NCI-H82 treated with DMSO at 0.1 percent for 48 hours (cell line): ENCODE measurements around the gene SLC39A13.
A peak's percentile ranks its signal among the peaks of the same experiment; 100 is the strongest.

Experiments used
- DNase-seq: peaks from one replicate; lab custom pipeline; 2025; ENCODE audit not compliant: unreplicated experiment; lab: John Stamatoyannopoulos, UW

Gene SLC39A13

DNA sequence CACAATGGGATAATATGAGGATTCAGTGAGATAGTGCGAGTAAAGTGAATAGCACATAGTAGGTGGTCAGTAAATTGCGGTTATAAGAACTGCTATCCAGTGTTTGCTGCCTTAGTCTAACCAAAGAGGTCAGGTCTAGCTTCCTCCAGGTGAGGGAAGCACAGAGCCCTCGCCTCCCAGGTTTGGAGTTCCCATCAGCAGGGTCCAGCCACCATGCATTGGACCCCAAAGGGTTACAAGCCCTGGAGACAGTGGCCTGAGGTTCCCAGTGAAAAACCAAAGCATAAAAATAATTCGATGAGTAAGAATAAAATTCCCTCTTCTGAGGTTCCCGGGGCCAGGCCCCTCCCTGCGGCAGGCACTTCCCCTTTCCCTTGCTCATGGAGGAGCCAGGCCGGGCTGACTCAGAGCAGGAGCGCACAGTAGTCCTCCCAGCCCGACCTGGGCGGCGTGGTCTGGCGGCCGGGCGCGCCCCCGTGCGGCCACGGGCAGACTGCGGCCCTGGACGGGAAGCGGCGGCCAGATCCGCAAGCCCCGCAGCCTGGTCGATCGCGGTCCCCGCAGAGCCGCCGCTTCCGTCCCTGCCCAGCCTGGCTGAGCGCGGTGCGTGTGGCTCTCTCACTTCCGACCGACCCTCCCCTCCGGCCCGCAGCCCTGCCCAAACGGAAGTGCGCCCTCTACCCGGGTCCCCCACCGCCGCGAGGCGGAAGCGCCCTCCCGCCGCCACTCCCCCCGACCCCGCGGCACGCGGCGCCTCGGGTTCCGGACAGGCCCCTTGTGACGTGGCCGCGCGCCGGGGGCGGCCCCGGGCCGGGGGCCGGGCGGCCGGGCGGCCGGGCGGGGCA lies at the start of gene SLC39A13:
TSS of gene SLC39A13 (plus strand) at position 845 of the 845 bp plus-strand sequence. CDS start 1,505 bp downstream, outside the sequence.
- DNase-seq, result peak; percentile 56

- no peak for DNase-seq
Observed at GRCh38 chr11:47358731-47359051, 49.7 kb upstream of the SLC39A13 start.

GRCh38 chr11:47359162-47359561 lies 49.2 kb upstream of the SLC39A13 start:
- no peak for DNase-seq

GRCh38 chr11:47359586-47359985 lies 48.8 kb upstream of the SLC39A13 start:
- DNase-seq, result no peak

DNA sequence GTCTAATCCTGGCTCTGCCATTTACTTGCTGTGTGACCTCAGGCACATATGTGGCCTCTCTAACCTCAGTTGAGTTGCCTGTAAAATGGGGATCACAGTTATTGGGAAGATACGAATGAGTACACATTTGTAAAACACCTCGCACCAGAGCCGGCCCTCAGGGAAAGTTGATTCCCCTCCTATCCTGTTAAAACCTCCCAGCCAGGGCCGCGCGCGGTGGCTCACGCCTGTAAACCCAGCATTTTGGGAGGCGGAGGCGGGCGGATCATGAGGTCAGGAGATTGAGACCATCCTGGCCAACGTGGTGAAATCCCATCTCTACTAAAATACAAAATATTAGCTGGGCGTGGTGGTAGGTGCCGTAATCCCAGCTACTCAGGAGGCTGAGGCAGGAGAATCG lies 48.0 kb upstream of the SLC39A13 start:
- DNase-seq, result no peak

DNA sequence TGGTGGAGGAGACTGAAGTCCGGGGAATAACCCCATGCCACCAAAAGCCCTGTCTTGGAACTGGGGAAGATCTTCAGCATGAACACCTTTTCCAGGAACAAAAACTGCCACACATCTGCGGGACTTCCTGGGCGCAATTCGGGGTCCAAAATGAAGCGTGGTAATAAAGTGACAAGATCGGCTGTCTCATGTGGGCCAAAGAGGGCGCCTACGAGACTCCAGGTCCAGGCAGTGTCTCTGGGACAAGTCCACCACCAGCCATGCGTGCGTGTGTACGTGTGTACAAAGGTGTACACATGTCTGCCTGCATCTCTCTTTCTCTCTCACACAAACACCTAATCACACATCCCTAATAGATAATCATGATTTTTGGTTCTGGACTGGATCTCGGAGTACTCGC lies 47.0 kb upstream of the SLC39A13 start:
- no peak for DNase-seq

DNA sequence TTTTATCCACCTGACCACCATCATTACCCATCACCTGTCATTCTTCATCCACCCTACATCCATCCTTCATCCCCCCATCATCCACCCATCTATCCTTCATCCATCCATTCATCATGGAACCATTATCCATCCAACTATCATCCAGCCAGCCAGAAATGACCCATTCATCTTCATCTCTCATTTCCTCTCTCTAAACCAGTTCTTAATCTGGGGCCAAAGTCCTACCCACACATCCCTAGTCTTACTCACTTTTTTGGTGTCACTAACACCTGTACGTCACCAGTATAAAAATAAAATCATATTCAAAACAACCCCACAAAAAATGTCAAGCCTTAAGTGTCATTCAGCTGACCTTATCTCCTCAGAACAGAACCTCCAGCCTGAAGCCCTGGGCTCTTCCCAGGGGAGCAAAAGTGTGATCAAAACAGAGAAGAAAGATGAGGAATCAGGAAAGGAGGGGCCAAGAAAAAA lies 42.3 kb upstream of the SLC39A13 start:
- DNase-seq, result no peak

GRCh38 chr11:47369676-47370075 lies 38.7 kb upstream of the SLC39A13 start:
- DNase-seq, result no peak

DNA sequence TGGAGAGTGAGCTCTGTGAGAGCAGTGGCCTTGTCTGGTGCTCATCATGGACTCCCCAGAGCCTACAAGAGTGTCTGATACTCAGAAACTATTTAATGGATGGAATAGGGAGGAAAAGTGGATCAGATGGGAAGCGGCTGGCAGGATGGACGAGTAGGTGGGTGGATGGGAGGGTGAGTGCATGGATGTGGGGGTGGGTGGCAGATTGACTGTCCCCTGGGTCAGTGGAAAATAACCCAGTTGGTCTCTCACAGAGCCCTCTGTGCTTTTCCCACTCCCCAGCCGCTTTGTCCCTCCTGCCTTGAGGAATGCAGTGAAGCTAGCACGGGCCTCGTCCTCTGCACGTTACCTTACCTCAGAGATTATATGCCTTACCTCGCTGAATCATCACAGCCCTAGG lies 36.0 kb upstream of the SLC39A13 start:
- DNase-seq, result no peak

GRCh38 chr11:47373876-47374719 lies 34.3 kb upstream of the SLC39A13 start:
- DNase-seq, result peak; percentile 14

DNA sequence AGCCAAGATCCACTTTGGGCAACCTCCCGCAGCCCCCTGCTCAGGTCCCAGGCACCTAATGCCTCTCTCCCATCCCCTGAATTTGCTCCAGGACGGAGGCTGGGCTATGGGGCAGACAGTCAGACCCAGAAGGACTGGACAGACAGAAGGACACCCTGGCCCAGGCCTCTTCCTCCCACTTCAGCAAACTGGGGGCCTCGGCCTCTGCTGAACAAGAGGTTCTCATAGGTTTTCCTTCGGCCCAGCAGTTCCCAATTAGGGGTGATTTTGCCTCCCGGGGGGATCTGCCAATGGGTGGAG lies 33.7 kb upstream of the SLC39A13 start:
- no peak for DNase-seq

GRCh38 chr11:47375020-47375419 lies 33.4 kb upstream of the SLC39A13 start:
- DNase-seq, result no peak

DNA sequence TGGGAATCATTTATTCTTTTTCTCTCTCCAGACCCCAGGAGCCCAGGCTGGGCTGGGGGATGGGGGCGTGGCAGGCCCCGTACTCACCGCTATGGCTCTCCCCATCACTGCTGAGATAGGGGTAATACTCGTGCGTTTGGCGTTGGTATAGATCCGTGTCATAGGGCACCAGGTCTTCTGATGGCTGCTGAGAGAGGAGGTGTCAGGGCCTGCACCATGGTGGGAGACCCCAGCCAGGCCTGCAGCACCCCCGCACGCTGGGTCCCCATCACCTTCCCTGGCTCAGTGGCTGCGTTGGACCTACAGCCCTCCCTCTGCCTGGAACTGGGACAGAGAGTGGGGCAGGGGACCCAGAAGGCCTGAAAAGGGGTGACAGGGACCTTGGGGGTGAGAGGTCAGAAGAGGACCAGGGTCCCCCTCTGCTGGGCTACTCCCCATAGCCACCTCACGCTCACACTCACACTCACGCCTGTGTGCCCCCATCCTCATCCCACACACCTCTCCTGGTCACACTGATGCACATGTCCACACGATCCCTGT lies 32.8 kb upstream of the SLC39A13 start:
- no peak for DNase-seq

DNA sequence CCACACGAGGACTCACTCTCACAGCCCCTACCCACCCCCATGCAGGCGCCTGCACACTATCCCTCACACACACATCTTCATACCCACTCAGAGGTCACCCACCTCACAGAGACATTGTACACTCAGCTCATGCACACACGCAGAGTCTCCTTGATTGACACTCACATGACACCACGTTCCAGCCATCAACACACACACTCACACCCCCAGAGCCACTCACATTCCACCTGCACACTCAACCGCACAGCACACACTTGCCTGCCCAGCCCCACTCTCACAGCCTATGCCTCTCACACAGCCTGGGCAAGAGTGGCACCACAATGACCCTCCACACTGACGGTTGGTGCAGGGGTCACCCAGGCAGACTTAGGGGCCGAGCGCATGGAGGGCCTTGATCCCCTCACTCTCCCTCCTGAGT lies 32.3 kb upstream of the SLC39A13 start:
- no peak for DNase-seq

DNA sequence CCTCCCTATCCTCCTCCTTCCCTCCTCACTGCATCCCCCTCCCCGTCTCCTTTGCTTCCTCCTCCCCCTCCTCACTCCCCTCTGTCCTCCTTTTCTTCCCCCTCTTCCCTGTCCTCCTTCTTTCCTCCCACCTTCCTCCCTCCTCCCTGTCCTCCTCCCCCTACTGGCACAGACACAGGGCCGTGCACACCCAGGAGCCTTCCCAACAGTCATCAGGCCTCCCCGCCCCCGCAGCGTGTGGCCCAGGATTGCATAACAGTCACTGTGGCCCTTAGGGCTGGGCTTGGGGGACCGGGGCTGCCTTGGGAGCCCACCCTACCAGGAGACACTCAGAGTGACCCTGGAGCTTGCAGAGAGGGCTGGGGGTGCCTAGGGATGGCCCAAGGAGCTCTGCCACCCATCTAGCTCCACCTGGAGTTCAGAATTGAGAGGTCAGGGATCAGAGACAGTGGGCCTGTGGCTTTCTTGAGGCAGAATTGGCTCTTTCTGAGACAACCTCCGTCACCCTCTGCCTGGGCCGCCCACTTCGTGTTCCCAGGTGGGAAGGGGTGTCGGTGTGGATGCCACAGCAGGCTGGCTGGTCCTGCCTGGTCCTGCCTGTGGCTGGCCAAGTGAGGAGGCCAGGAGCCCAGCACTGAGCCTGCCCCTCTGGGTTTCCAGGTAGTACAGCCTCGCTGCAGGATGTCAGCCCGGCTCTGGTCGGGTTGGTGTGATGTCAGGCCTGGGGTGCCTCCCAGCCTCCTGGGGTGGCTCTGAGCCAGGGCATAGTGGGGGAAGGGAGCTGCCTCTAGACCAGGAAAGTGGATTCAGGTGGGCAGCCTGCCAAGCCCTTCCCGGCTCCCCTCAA lies 31.6 kb upstream of the SLC39A13 start:
- DNase-seq, result no peak

- no peak for DNase-seq
Observed at GRCh38 chr11:47377571-47378009, 30.8 kb upstream of the SLC39A13 start.

GRCh38 chr11:47378010-47378835 lies 30.2 kb upstream of the SLC39A13 start, which contains the start of gene SPI1:
Gene SPI1 (minus strand): TSS chr11:47378547. CDS start chr11:47378353, 194 bp downstream.
- no peak for DNase-seq

DNA sequence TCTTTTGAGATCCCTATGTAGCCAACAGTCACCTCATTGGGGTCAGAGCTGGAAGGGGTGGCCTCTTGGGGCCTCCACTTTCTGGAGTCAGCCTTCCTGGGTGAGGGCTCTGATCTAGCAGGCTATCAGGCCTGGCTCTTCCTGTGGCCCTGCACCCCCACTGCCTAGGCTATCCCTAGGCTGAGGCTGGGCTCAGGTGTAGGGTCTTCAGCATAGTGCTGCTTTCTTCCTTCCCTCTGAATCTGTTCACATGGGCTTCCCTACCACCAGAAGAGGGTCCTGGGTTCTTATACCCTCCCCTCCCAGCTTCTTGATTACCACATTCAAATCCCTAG lies 29.6 kb upstream of the SLC39A13 start:
- no peak for DNase-seq

DNA sequence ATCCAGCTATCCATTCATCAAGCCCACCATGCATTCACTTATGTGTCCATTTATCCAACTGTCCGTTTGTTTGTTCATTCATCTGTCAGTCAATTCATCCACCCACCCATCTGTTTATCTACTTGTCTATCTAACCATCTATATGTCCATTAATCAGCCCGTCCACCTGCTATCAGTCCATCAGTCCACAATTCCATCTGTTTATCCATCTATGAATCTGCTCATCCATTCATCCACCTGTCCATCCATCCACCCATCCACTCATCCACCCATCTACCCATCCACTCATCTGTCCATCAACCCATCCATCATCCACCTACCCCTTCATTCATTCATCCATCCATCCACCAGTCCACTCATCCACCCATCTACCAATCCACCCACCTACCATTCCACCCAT lies 29.1 kb upstream of the SLC39A13 start:
- DNase-seq, result no peak

GRCh38 chr11:47380078-47380477 lies 28.3 kb upstream of the SLC39A13 start:
- no peak for DNase-seq
